ENCODE data around the gene TBXAS1.

DNA sequence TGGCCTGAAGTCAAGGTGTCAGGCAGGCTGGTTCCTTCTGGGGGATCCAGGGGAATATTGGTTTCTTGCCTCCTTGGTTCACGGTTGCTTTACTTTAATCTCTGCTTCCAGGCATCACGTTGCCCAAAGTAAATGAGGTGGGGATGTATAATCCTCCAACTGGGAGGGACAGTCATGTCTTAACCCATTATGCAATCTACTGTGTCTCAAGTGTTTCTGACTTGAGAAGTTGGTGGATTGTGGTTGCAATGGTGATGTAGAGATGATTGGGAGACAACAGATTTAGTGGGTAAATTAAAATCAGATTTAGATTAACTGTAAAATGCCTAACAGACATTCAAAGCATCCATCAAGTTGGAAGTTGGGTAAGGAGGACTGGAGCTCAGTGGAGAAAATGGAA lies 32.7 kb downstream of the TBXAS1 start:
- no peak for TF ChIP-seq CTCF (conservative IDR thresholded peaks at IDR 0.05)
- TF ChIP-seq ZFX (IDR thresholded peaks at IDR 0.05), result no peak
